OCI-LY7 (cell line): ENCODE data around the gene TFE3.

Experiments
- EZH2phosphoT487 ChIP-seq: fragments of 200-600 bp; sonication (generic); IDR thresholded peaks from 2 replicates; pipeline ENCODE4 v1.6.1; 2018; ENCODE audit warnings: low read depth, borderline replicate concordance, mild to moderate bottlenecking, mixed run types, antibody characterized with exemption, low read length, moderate library complexity, mixed read lengths
- TF ChIP-seq, protein P1 (sequence below): fragments of 200-600 bp; sonication (generic); conservative IDR thresholded peaks from 2 replicates; pipeline ENCODE4 v1.5.1; 2014; ENCODE audit warnings: mild to moderate bottlenecking, antibody characterized with exemption, low read length, moderate library complexity, mixed read lengths

DNA sequence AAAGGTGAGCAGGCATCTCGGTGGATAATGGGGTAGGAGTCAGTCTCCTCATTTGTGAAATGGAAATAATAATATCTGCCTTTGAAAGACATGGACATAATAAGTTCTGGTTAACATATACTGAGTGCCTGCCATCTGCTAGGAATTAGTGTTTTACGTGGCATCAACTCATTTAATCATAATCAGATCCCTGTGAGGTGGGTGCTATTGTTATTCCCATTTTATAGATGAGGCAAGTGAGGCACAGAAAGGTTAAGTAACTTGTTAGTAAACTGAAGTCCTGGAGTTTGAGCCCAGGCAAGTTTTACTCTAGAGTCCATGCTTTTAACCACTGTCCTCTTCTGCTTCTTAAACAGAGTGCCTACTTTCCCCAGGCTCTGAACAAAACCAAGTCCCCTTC is 23.1 kb upstream of the TFE3 start:
- TF ChIP-seq, protein P1, sequence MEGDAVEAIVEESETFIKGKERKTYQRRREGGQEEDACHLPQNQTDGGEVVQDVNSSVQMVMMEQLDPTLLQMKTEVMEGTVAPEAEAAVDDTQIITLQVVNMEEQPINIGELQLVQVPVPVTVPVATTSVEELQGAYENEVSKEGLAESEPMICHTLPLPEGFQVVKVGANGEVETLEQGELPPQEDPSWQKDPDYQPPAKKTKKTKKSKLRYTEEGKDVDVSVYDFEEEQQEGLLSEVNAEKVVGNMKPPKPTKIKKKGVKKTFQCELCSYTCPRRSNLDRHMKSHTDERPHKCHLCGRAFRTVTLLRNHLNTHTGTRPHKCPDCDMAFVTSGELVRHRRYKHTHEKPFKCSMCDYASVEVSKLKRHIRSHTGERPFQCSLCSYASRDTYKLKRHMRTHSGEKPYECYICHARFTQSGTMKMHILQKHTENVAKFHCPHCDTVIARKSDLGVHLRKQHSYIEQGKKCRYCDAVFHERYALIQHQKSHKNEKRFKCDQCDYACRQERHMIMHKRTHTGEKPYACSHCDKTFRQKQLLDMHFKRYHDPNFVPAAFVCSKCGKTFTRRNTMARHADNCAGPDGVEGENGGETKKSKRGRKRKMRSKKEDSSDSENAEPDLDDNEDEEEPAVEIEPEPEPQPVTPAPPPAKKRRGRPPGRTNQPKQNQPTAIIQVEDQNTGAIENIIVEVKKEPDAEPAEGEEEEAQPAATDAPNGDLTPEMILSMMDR = no peak
- no peak for TF ChIP-seq EZH2phosphoT487
